Left lung (tissue), 10 donors: ENCODE data around the gene FHL2. TPM values are rescaled to one million over a fixed set of nuclear protein-coding genes. Genes with fewer than 3 reads are reported as not detected.

Experiments used
- ATAC-seq: fragments of 200-7000 bp; cut with Tn5 transposase; one replicate; pipeline ENCODE4 v1.9.1; 2020; ENCODE audit warnings: moderate library complexity
- DNase-seq, 4 donors: peaks; one replicate each; pipeline ENCODE4 v3.0.0-alpha.2; 2013 to 2020
- H3K27ac ChIP-seq, 2 donors: fragments of 200-600 bp; sonication (generic) in 1 of 2; one replicate each; pipeline versions ENCODE4 v1.5.0 to v1.8.0; 2020 to 2021
- H3K27me3 ChIP-seq, 2 donors: fragments of 200-600 bp; sonication (generic) in 1 of 2; one replicate each; pipeline versions ENCODE4 v1.5.0 to v1.8.0; 2020 to 2021
- H3K36me3 ChIP-seq, 2 donors: fragments of 200-600 bp; sonication (generic) in 1 of 2; one replicate each; pipeline versions ENCODE4 v1.5.0 to v1.8.0; 2020 to 2021
- H3K4me1 ChIP-seq, 2 donors: fragments of 200-600 bp; one replicate each; pipeline ENCODE4 v1.8.0; 2021
- H3K4me3 ChIP-seq, 2 donors: fragments of 200-600 bp; sonication (generic) in 1 of 2; one replicate each; pipeline versions ENCODE4 v1.5.0 to v1.8.0; 2020 to 2021; ENCODE audit warnings: mild to moderate bottlenecking in 1 of 2
- H3K9me3 ChIP-seq, 2 donors: fragments of 200-600 bp; sonication (generic) in 1 of 2; one replicate each; pipeline versions ENCODE4 v1.5.0 to v1.8.0; 2020 to 2021
- intact Hi-C, 2 donors: fragments of 100-400 bp; cut with DNase I; formaldehyde crosslinking; loops; one replicate each; pipeline versions ENCODE4 v1.11.2 to v1.14.2; 2022
- polyA plus RNA-seq, 6 donors: library from polyadenylated mRNA; unstranded; fragments of 120-200 nt; gene quantifications; one replicate each; pipeline ENCODE4 v1.2.1, GENCODE V29; 2013; ENCODE audit not compliant: insufficient read length in 6 of 6
- total RNA-seq, 2 donors: library from RNA; stranded (reverse); fragmentation: NEBNext Ultra II Directional; extraction: Animal tissue kit (Norgen Biotek cat#: 25700); gene quantifications; one replicate each; pipeline ENCODE4 v1.2.1, GENCODE V29; 2021
- TF ChIP-seq, protein P1 (sequence below), 2 donors: fragments of 200-600 bp; sonication (generic) in 1 of 2; IDR thresholded peaks; one replicate each; pipeline versions ENCODE4 v1.5.0 to v1.8.0; 2021; ENCODE audit warnings: antibody characterized with exemption in 2 of 2
- donor health status: DM: no; HTN: yes; CAD: no.
- donor health status: DM: no; HTN: no; CAD: no.

Gene FHL2
- total and polyA plus RNA-seq, 8 donors, result 5.0 to 30.1 (median 6.6) TPM

- no peaks in the 10 kb centered on the region for H3K9me3 ChIP-seq
- no peak overlapping the region for H3K4me3 ChIP-seq
- H3K27ac ChIP-seq, result no peak overlapping the region
- H3K36me3 ChIP-seq, result no peaks in the 10 kb centered on the region
- H3K27me3 ChIP-seq, result peaks cover 0 to 17% of the 10 kb centered on the region in 2 donors
- H3K4me1 ChIP-seq, result peaks cover 0 to 8% of the 10 kb centered on the region in 2 donors
- intact Hi-C loops, result no loop called here
- ATAC-seq (no peak), DNase-seq (no peak)
- TF ChIP-seq, protein P1, sequence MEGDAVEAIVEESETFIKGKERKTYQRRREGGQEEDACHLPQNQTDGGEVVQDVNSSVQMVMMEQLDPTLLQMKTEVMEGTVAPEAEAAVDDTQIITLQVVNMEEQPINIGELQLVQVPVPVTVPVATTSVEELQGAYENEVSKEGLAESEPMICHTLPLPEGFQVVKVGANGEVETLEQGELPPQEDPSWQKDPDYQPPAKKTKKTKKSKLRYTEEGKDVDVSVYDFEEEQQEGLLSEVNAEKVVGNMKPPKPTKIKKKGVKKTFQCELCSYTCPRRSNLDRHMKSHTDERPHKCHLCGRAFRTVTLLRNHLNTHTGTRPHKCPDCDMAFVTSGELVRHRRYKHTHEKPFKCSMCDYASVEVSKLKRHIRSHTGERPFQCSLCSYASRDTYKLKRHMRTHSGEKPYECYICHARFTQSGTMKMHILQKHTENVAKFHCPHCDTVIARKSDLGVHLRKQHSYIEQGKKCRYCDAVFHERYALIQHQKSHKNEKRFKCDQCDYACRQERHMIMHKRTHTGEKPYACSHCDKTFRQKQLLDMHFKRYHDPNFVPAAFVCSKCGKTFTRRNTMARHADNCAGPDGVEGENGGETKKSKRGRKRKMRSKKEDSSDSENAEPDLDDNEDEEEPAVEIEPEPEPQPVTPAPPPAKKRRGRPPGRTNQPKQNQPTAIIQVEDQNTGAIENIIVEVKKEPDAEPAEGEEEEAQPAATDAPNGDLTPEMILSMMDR (IDR thresholded peaks at IDR 0.05), result no peak
These were observed 19.1 kb downstream of the FHL2 start for GRCh38 chr2:105379741-105380186.

DNA sequence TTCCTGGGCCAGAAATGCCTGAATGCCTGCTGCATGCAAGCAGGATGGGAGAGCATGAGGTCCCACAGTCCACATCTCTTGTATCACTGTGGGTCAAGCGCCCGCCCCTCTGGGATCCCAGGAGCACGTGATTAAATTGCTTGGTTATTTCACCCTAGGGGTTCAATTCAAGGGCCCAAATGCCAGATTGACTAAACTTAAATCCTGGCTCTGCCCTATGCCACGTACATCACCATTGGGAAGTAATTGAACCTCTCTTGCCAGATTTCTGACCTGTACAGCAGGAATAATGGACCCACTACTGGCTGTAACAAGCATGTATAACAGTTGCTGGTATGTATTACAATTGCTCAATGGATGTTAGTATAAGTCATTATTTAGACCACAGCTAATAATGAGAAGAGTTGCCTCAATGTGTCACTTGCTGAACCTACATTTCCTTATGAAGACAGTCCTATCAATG lies 19.9 kb downstream of the FHL2 start:
- Histone ChIP-seq H3K36me3 (no peaks in the 10 kb centered on the region), H3K27me3 (peaks cover 0 to 9% of the 10 kb centered on the region in 2 donors), H3K4me3 (no peak overlapping the region), H3K4me1 (peaks cover 0 to 8% of the 10 kb centered on the region in 2 donors), H3K27ac (no peak overlapping the region), H3K9me3 (no peaks in the 10 kb centered on the region)
- intact Hi-C loops, result no loop called here
- ATAC-seq (no peak), DNase-seq (no peak)
- TF ChIP-seq, protein P1 (IDR thresholded peaks at IDR 0.05), result no peak

DNA sequence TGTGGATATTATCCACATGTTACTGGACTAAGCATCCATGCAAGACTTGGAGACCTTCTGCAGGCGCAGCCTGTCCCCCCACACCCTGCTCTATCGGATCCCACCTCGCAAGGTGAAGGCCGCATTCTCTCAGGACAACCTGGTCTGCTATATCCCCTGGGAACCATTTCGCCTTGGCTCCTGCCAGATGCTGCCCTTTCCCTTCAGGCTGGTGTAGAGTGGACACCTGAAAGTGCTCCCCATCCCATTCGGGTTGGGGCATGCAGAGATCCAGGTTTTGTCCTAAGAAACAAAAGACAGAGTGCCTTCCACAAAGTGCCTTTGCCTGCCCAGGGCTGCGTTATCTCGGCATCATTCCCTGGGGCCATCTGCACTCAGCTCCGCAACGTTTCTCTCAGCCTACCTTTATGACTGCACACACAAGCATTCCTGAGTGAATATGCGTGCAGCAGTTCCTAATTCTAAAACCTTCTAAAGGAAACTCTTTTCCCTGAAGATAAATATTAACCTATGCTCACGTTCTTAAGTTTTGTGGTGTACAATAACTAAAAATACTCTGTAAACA lies 20.5 kb downstream of the FHL2 start:
- H3K9me3 ChIP-seq, result no peaks in the 10 kb centered on the region
- H3K27me3 ChIP-seq, result peaks cover 0 to 9% of the 10 kb centered on the region in 2 donors
- peaks cover 5 to 13% of the 10 kb centered on the region in 2 donors for H3K4me1 ChIP-seq
- H3K36me3 ChIP-seq, result no peaks in the 10 kb centered on the region
- DNase-seq (no peak), ATAC-seq (no peak)
- intact Hi-C loops, result no loop called here
- TF ChIP-seq, protein P1 (IDR thresholded peaks at IDR 0.05), result no peak
- no peak overlapping the region for H3K4me3 ChIP-seq
- no peak overlapping the region for H3K27ac ChIP-seq

DNA sequence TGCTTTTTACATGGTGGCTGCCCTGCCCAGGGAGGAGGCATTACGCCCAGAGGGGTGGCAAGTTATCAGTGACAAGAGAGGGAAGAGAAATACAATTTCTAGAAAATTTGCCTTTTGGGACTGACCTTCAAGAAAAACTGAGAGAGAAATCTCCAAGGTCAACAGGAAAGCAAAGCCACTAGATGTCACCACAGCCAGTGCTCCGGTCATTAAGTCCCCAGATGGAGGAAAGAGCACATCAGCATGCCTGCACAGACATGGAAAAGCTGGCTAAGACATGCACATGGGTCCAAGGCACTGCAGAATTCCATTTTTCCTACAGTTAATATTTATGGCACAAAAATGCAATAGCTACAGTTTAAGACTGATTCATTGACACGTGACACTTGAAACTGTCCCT lies 21.0 kb downstream of the FHL2 start:
- Histone ChIP-seq H3K4me3 (no peak overlapping the region), H3K4me1 (peaks cover 7 to 14% of the 10 kb centered on the region in 2 donors), H3K9me3 (no peaks in the 10 kb centered on the region), H3K27ac (no peak overlapping the region), H3K27me3 (peaks cover 0 to 9% of the 10 kb centered on the region in 2 donors), H3K36me3 (no peaks in the 10 kb centered on the region)
- TF ChIP-seq, protein P1 (IDR thresholded peaks at IDR 0.05), result no peak
- no peak for DNase-seq
- intact Hi-C loops, result no loop called here
- no peak for ATAC-seq

DNA sequence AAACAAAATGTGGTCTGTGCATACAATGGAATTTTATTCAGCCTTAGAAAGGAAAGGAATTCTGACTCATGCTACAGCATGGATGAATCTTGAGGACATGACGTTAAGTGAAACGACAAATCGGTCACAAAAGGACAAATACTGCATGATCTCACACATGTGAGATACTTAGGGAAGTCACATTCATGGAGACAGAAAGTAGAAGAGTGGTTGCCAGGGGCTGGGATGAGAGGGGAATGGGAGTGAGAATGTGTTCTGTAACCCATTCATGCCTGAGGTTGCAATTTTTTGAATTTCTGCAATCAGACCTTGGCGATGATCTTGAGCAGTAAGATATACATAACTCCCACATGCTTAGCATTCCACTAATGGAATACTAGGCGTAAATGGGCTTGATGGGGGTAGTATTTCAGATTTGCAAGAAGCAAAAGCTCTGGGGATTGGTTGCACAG lies 22.0 kb downstream of the FHL2 start:
- no peak for DNase-seq

More for the DNA sequence above, 22.0 kb downstream of the FHL2 start:
- H3K36me3 ChIP-seq, result no peaks in the 10 kb centered on the region
- peaks cover 7 to 14% of the 10 kb centered on the region in 2 donors for H3K4me1 ChIP-seq
- no peak overlapping the region for H3K4me3 ChIP-seq
- H3K9me3 ChIP-seq, result no peaks in the 10 kb centered on the region
- no peak overlapping the region for H3K27ac ChIP-seq
- TF ChIP-seq, protein P1 (IDR thresholded peaks at IDR 0.05), result no peak
- peaks cover 0 to 9% of the 10 kb centered on the region in 2 donors for H3K27me3 ChIP-seq
- intact Hi-C loops, result no loop called here
- ATAC-seq, result no peak
